LNCAP (cell line): Measurements from ENCODE around the gene GSN.

Source experiments
- TF ChIP-seq, protein P1 (sequence below): fragments of 450-650 bp; IDR thresholded peaks from 2 replicates; pipeline ENCODE4 v1.5.1; 2017; ENCODE audit warnings: mild to moderate bottlenecking

The GSN gene

DNA sequence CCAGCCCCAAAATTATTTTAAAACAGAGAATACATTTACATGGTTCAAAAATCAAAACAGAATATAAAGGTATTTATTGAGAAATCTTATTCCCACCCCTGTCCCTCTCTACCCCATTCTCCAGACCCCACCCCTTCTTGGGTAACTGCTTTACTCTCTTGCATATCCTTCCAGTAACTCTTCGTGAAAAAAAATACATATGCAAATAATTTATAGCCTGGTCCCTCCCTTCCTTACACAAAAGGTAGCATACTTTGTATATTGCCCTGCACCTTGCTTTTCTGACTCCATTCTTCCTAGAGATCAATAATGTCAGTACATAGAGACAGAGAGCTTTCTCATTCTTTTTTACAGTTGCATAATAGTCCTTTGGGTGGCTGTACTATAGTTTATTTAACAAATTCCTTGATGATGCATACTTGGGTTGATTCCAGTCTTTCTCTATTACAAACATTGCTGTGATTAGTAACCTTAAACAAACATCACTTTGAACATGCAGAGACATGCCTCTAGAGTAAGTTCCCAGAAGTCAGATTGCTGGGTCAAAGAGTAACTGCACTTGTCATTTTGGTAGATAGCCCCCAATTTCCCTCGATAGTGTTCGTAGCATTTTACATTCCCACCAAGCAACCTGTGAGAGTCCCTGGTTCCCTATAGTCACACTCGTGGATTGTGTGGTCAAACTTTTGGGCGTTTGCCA, 54.2 kb downstream of the GSN start:
- TF ChIP-seq, protein P1, sequence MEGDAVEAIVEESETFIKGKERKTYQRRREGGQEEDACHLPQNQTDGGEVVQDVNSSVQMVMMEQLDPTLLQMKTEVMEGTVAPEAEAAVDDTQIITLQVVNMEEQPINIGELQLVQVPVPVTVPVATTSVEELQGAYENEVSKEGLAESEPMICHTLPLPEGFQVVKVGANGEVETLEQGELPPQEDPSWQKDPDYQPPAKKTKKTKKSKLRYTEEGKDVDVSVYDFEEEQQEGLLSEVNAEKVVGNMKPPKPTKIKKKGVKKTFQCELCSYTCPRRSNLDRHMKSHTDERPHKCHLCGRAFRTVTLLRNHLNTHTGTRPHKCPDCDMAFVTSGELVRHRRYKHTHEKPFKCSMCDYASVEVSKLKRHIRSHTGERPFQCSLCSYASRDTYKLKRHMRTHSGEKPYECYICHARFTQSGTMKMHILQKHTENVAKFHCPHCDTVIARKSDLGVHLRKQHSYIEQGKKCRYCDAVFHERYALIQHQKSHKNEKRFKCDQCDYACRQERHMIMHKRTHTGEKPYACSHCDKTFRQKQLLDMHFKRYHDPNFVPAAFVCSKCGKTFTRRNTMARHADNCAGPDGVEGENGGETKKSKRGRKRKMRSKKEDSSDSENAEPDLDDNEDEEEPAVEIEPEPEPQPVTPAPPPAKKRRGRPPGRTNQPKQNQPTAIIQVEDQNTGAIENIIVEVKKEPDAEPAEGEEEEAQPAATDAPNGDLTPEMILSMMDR, result no peak

DNA sequence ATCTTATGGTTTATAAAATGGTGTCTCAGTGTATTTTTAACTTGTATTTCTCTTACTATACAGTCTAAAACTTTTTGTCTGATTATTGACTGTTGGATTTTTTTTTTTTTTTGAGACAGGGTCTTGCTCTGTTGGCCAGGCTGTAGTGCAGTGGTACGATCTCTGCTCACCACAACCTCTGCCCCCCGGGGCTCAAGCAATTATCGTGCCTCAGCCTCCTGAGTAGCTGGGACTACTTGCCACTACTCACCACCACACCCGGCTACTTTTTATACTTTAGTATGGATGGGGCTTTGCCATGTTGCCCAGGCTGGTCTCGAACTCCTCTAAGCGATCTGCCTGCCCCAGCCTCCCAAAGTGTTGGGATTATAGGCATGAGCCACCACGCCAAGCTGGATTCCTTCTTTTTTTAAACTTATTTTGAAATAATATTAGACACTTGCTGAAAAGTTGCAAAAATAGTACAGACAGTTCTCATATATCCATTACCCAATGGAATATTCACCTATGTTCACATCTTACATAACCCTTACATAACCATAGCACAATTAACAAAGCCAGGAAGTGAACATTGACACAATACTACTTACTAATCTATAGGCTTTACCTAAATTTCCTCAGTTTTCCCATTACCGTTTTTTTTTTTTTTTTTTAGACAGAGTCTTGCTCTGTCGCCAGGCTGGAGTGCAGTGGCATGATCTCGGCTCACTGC, 54.9 kb downstream of the GSN start:
- TF ChIP-seq, protein P1, result no peak

DNA sequence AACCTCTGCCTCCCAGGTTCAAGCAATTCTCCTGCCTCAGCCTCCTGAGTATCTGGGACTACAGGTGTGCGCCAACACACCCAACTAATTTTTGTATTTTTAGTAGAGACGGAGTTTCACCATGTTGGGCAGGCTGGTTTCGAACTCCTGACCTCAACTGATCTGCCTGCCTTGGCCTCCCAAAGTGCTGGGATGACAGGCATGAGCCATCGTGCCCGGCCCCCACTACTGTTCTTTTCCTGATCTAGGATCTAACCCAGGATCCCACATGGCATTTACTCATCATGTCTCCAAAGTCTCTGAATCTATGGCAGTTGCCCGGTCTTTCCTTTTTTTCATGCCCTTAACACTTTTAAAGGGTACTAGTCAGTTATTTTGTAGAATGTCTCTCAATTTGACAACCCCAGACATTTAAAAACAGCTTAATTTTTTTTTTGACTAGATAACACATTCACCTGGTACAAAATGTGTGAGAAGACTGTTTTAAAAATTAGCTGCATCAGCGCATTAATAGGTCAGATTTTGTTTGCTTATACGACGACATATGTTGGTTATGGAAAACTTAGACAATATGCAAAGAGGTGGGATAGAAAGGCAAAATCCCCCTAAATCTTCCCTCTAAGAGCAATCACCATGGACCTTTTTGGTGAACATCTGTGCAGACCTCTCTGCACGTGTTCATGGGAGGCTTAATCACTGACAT, 55.6 kb downstream of the GSN start:
- TF ChIP-seq, protein P1, result no peak

DNA sequence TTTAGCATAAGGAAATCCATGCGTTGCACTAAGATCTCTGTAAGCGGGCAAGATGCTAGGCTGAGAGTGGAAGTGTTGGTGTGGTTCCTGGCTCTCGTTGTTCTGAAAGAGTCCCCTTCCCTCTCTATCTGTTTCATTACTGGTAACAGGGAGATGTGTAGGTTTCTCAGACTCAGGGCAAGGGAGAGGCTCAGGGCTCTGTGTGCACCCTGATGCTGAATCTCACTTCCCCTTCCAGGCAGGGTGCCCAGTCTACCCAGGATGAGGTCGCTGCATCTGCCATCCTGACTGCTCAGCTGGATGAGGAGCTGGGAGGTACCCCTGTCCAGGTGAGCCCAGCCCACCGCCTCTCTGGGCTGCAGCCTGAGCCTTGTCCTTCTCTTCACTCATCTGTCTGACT, 56.4 kb downstream of the GSN start:
- TF ChIP-seq, protein P1, result no peak

DNA sequence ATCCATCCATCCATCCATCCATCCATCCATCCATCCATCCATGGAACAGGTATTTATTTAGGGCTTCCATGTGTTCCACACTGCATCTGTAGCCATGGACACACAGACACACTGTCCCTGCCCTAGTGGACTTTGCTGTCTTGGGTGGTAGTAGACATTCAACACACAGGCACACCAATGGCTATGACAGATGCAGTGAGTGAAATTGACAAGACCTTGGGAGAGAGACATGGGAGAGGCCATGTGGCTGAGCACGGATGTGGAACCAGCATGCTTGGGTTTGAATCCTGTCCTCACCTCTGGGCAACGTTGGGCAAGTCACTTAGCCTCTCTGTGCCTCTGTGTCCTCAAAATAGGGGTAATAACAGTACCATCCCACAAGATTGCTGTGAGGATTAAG, 56.8 kb downstream of the GSN start:
- TF ChIP-seq, protein P1, result no peak

DNA sequence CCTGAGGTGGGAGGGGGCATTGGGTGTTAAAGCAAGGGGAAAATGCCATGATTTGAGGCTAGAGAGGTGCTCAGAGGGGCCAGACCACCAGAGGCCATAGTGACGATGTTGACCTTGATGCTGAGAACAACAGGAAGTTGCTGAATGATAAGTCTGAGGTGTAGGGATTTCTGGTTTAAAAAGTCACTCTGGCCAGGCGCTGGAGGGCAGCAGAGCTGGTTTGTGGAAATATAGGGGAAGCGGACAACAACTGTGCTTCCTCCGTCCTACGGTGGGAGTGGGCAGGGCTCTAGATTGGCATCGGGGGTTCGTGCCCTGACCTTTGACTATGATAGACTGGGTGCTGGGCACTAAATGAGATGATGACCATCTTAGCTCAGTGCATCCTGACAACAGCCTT, 57.4 kb downstream of the GSN start:
- TF ChIP-seq, protein P1, result no peak

DNA sequence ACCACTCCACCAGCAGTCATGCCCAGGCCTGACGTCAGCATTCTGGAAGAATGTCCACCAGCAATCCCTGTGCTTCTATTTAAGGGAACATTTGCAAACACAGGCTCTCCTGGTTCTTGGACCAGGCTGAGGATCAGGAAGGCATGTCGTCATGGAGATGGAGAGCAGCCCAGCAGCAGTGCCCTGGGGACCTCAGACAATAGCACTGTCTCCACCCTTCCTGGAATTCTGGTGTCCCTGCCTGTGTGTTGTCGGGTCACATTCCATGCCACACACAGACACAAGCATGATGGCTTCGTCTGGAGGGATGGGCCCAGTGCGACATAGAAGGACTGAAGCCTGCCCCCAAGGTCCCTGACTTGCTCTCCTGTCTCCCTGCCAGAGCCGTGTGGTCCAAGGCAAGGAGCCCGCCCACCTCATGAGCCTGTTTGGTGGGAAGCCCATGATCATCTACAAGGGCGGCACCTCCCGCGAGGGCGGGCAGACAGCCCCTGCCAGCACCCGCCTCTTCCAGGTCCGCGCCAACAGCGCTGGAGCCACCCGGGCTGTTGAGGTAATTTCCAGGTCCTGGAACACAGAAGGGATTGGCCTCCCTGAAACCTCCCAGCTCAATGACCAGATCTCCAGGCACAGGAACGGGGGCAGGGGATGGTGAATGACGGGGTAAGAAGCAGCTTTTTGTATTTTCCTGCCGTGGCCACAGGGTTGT, 58.3 kb downstream of the GSN start:
- TF ChIP-seq, protein P1, result no peak
